PFSK-1 (cell line): Measurements from ENCODE around the gene SHISA7.

Experiments
- FOXP2 ChIP-seq: optimal IDR thresholded peaks from 2 replicates; pipeline ENCODE3; 2011; ENCODE audit warnings: borderline replicate concordance, control low read depth, inconsistent platforms; ENCODE audit not compliant: insufficient read depth; ENCODE audit errors: extremely low read length, extremely low read depth
- POLR2AphosphoS5 ChIP-seq: IDR thresholded peaks from 2 replicates; pipeline ENCODE4 v1.6.1; 2012; ENCODE audit warnings: low read depth, mild to moderate bottlenecking, control low read depth, low read length, moderate library complexity
- REST ChIP-seq, 2 experiments: IDR thresholded peaks; 2 replicates each; pipeline versions ENCODE4 v1.6.1 to v1.8.0; 2011 to 2012; ENCODE audit warnings: low read depth in 2 of 2, low read length in 2 of 2, control low read depth in 1 of 2, inconsistent platforms in 1 of 2, mild to moderate bottlenecking in 1 of 2, moderate library complexity in 1 of 2; ENCODE audit not compliant: insufficient read depth in 1 of 2
- TAF1 ChIP-seq: IDR thresholded peaks from 2 replicates; pipeline ENCODE4 v1.6.1; 2012; ENCODE audit warnings: low read length, control low read depth, borderline replicate concordance; ENCODE audit not compliant: insufficient read depth

DNA sequence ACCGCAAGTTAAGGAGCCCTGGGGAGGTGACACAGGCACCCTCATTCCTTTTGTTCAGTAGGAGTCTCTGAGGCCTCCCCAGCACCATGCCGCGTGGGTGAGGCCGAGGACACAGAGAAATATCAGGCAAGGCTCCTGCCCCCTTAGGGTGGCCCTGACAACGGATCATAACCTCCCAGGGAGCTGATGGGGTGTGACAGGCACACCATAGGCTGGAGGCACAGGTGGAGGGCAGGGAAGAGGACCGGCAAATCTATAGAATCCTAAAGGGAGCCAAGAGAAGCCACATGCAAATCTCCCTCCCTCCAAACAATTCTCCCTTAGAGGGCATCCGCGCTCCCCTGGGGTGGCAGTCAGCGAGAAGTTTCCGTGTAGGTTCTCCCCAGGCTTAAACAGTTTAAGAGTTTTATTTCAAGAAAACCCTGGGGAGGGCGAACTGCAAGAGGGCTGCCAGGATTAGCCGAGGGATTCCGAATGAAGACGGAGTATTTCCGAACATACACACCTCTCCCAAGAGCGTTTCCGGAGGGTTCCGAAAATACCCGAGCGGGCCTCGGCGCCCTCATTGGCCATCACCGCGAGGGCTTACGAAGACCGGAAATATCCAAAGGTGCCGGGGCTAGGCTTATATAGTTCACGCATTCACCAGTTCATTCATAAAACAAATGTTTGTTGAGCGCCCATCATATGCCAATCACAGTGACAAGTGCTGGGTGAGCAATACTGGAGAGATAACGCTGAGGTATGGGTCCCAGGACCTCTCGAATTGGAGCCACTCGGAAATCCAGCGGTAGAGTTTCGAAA, 58.0 kb downstream of the SHISA7 start:
- TF ChIP-seq POLR2AphosphoS5 = no peak; the same call in 1 of the 2 replicates
- TF ChIP-seq FOXP2 = no peak
- TF ChIP-seq REST (IDR thresholded peaks at IDR 0.05; ENCODE audit: insufficient read depth in 1 of 2, low read depth in 2 of 2, low read length in 2 of 2) = no peak
- TF ChIP-seq TAF1 = 0 out of 2 replicates have a peak, but pooled peaks have one; percentile 32
